ENCODE measurements around the gene GJD4. TPM values are rescaled to one million over a fixed set of nuclear protein-coding genes. Genes with fewer than 3 reads are reported as not detected.

The GJD4 gene, protein sequence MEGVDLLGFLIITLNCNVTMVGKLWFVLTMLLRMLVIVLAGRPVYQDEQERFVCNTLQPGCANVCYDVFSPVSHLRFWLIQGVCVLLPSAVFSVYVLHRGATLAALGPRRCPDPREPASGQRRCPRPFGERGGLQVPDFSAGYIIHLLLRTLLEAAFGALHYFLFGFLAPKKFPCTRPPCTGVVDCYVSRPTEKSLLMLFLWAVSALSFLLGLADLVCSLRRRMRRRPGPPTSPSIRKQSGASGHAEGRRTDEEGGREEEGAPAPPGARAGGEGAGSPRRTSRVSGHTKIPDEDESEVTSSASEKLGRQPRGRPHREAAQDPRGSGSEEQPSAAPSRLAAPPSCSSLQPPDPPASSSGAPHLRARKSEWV
- total RNA-seq (2022; extraction: Qiagen RNA extraction; ENCODE audit: low read depth) = 0.08 TPM in 2 of 5 replicates, not detected in the others

DNA sequence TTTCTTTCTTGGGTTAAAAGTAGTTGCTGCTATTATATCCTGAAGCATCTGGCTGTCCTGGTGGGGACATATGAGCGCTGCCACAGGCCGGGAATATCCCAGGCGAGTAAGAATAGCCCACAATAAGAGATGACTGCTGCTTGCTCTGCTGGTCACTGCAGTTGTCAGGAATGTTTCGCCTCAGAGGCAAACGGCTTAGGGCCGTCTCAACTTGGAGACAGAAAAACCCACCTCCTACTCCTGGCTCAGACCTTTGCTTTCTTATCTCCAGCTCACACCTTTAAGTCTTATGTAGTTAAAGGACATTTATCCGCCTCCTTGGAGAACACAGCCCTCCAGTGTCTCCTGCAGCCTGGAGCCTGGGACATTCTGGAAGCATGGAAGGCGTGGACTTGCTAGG is at the start of gene GJD4:
TSS of gene GJD4 (plus strand) at position 151 of the 400 bp plus-strand sequence. CDS start at position 378, 227 bp downstream.

DNA sequence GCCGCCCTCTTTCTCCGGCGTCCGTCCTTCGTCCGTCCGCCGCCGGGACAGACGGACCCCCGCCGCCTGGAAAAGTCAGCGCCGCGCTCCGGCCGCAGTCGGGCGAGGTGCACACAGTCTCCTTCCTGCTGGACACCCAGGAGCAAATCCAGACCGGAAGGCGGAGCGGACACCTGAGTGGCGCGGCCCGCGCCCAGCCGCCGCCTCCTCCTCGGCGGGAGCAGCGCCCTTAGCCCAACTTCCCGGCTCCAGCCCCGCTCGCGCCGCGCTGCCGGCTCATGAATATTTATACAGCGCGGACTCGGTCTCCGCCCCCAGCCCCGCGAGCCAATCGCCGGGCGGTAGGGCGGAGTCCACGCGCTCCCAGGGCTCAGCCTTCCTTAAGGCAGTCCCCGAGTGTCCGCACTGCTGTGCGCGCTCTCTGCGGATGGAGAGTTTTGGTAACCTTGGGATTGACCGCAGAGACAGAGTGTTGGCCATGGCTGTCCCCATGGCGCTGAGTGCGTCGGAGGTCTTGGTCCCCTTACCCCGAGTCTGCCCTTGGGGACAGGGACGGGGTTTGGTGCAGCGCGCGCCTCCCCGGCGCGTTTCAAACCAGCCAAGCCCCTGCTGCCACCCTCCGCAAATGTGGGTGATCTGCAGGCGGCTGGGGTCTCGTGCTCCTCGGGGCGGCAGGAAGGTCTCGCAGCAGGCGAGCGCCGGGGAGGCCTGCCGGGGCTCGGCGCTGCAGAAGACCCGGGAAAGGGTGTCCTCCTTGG is 37.1 kb downstream of the GJD4 start, which contains the start of gene FZD8:
TSS of gene FZD8 (minus strand) at position 262 of the 758 bp plus-strand sequence. CDS start 867 bp downstream, outside the sequence.

Other genes starting within 250 kb of the GJD4 start
- 4.2 to 5.5 TPM (median 5.1 TPM) in 5 replicates for gene FZD8, start 37.0 kb downstream of the GJD4 start, total RNA-seq (2022; extraction: Qiagen RNA extraction; ENCODE audit: low read depth)

Data from A549 treated with GW870086 at 1 μM for 4 hours (cell line).